Sigmoid colon (tissue), 7 donors: Measurements from ENCODE around the gene CISD3. TPM values are rescaled to one million over a fixed set of nuclear protein-coding genes. Genes with fewer than 3 reads are reported as not detected.

Source experiments
- DNase-seq: peaks from one replicate; pipeline ENCODE4 v3.0.0-alpha.2; 2019
- H3K27ac ChIP-seq, 4 donors: fragments of 200-600 bp; sonication (generic); one replicate each; pipeline ENCODE4 v1.5.1; 2016 to 2019; ENCODE audit warnings: mild to moderate bottlenecking in 1 of 4
- H3K27me3 ChIP-seq, 3 donors: fragments of 200-600 bp; sonication (generic); one replicate each; pipeline ENCODE4 v1.5.1; 2019; ENCODE audit warnings: mild to moderate bottlenecking in 1 of 3
- H3K36me3 ChIP-seq, 4 donors: fragments of 200-600 bp; sonication (generic); one replicate each; pipeline ENCODE4 v1.5.1; 2016 to 2019
- H3K4me1 ChIP-seq, 4 donors: fragments of 200-600 bp; sonication (generic); one replicate each; pipeline ENCODE4 v1.5.1; 2017 to 2019
- H3K4me3 ChIP-seq, 4 donors: fragments of 200-600 bp; sonication (generic); one replicate each; pipeline ENCODE4 v1.5.1; 2017 to 2019; ENCODE audit warnings: mild to moderate bottlenecking in 2 of 4, moderate library complexity in 1 of 4
- H3K9me3 ChIP-seq, 4 donors: fragments of 200-600 bp in 3 of 4; sonication (generic) in 3 of 4; one replicate each; pipeline versions ENCODE4 v1.5.1 to v1.6.1; 2013 to 2019
- CTCF ChIP-seq, 4 experiments: fragments of 450-650 bp in 3 of 4; fragments of 200-600 bp in 1 of 4; IDR thresholded peaks; one replicate each; pipeline ENCODE4 v1.5.1; 2016 to 2019; ENCODE audit warnings: antibody characterized with exemption in 4 of 4, mild to moderate bottlenecking in 3 of 4, moderate library complexity in 2 of 4
- EP300 ChIP-seq, 4 donors: sonication (generic); formaldehyde crosslinking; IDR thresholded peaks; one replicate each; pipeline ENCODE4 v1.6.1; 2017; ENCODE audit warnings: antibody characterized with exemption in 4 of 4
- POLR2A ChIP-seq, 2 donors: fragments of 450-650 bp; IDR thresholded peaks; one replicate each; pipeline ENCODE4 v1.6.1; 2016; ENCODE audit warnings: antibody characterized with exemption in 2 of 2, mild to moderate bottlenecking in 2 of 2, moderate library complexity in 2 of 2
- POLR2AphosphoS5 ChIP-seq, 4 donors: sonication (generic); formaldehyde crosslinking; IDR thresholded peaks; one replicate each; pipeline ENCODE4 v1.6.1; 2017; ENCODE audit warnings: antibody characterized with exemption in 4 of 4
- WGBS, 2 donors: extraction: QIAGEN DNeasy Blood & Tissue Kit; methylation state at CpG; one replicate each; pipeline ENCODE4 v1.1.7; 2013; 5-methylcytosine and 5-hydroxymethylcytosine counted together
- intact Hi-C: fragments of 100-400 bp; cut with DNase I; formaldehyde crosslinking; loops from one replicate; pipeline ENCODE4 v1.15.1; 2023
- polyA plus RNA-seq, 3 donors: library from polyadenylated mRNA; stranded (reverse); fragments of 200-250 nt; gene quantifications; one replicate each; pipeline ENCODE4 v1.2.3, GENCODE V29; 2013
- total RNA-seq, 4 donors: library from RNA; depleted of rRNA; stranded (reverse); fragments of >200 nt; gene quantifications; one replicate each; pipeline ENCODE4 v1.1.0, GENCODE V29; 2016
- donor health status: healthy with polysubstance abuse.
- donor health status: Bipolar disorder and iron deficiency.
- donor health status: healthy.

The CISD3 gene
- total and polyA plus RNA-seq, 7 donors, result 9.2 to 115 (median 19.3) TPM

- DNase-seq, result no peak
- Histone ChIP-seq H3K27me3 (no peaks in the 10 kb centered on the region), H3K9me3 (no peaks in the 10 kb centered on the region), H3K4me1 (no peaks in the 10 kb centered on the region), H3K27ac (no peak overlapping the region), H3K36me3 (peaks cover 29 to 99% (median 60%) of the 10 kb centered on the region in 4 donors), H3K4me3 (no peak overlapping the region)
- 73 to 75% methylated on average over 11 of the region's 11 CpGs for WGBS, 2 donors
- intact Hi-C loops, result no loop called here
- TF ChIP-seq CTCF (IDR thresholded peaks at IDR 0.05) (no peak), EP300 (IDR thresholded peaks at IDR 0.05) (no peak), POLR2A (IDR thresholded peaks at IDR 0.05) (no peak)
These were observed 16.6 kb upstream of the CISD3 start for GRCh38 chr17:38713456-38714075.

- intact Hi-C loops, result no loop called here
These were observed 14.8 kb upstream of the CISD3 start for GRCh38 chr17:38715216-38715943.

GRCh38 chr17:38716368-38717005 lies 13.7 kb upstream of the CISD3 start:
- Histone ChIP-seq H3K36me3 (peaks cover 36 to 100% (median 55%) of the 10 kb centered on the region in 4 donors), H3K4me1 (no peaks in the 10 kb centered on the region), H3K27ac (no peak overlapping the region), H3K9me3 (no peaks in the 10 kb centered on the region), H3K27me3 (no peaks in the 10 kb centered on the region), H3K4me3 (no peak overlapping the region)
- 94 to 95% methylated on average over 18 of the region's 18 CpGs for whole genome bisulfite sequencing, 2 donors
- intact Hi-C loops, result no loop called here
- TF ChIP-seq CTCF (IDR thresholded peaks at IDR 0.05), result no peak
- TF ChIP-seq EP300 (IDR thresholded peaks at IDR 0.05), result no peak
- no peak for TF ChIP-seq POLR2A (IDR thresholded peaks at IDR 0.05)
- DNase-seq, result no peak

More at GRCh38 chr17:38715216-38715943, 14.8 kb upstream of the CISD3 start:
- 83% methylated on average over 9 of the region's 9 CpGs for WGBS, 2 donors
- Histone ChIP-seq H3K4me3 (no peak overlapping the region), H3K36me3 (peaks cover 29 to 99% (median 51%) of the 10 kb centered on the region in 4 donors), H3K4me1 (no peaks in the 10 kb centered on the region), H3K27ac (no peak overlapping the region), H3K9me3 (no peaks in the 10 kb centered on the region), H3K27me3 (no peaks in the 10 kb centered on the region)
- no peak for DNase-seq
- no peak for TF ChIP-seq POLR2A (IDR thresholded peaks at IDR 0.05)
- no peak for TF ChIP-seq EP300 (IDR thresholded peaks at IDR 0.05)
- TF ChIP-seq POLR2AphosphoS5 (IDR thresholded peaks at IDR 0.05), result peak in 1 of 4 donors; percentile 7
- no peak for TF ChIP-seq CTCF (IDR thresholded peaks at IDR 0.05)

- no peak for DNase-seq
- WGBS, 2 donors, result 73 to 75% methylated on average over 12 of the region's 12 CpGs
- Histone ChIP-seq H3K4me3 (no peak overlapping the region), H3K27me3 (no peaks in the 10 kb centered on the region), H3K9me3 (no peaks in the 10 kb centered on the region), H3K4me1 (no peaks in the 10 kb centered on the region), H3K27ac (no peak overlapping the region), H3K36me3 (peaks cover 43 to 100% (median 54%) of the 10 kb centered on the region in 4 donors)
- intact Hi-C loops, result no loop called here
- no peak for TF ChIP-seq POLR2A (IDR thresholded peaks at IDR 0.05)
- TF ChIP-seq EP300 (IDR thresholded peaks at IDR 0.05), result no peak
- no peak for TF ChIP-seq POLR2AphosphoS5 (IDR thresholded peaks at IDR 0.05)
- TF ChIP-seq CTCF (IDR thresholded peaks at IDR 0.05), result no peak
These were observed 12.9 kb upstream of the CISD3 start for GRCh38 chr17:38717139-38717745.
